NCI-H345 (cell line): ENCODE results near the gene SPRR1B.
"Not testable (repeated sequence)": the region's sequence is repeated elsewhere in the genome, so short reads cannot be mapped to it uniquely, and the experiment has no call there.

Experiments
- DNase-seq: peaks from one replicate; lab custom pipeline; 2025; lab: John Stamatoyannopoulos, UW

The SPRR1B gene

DNA sequence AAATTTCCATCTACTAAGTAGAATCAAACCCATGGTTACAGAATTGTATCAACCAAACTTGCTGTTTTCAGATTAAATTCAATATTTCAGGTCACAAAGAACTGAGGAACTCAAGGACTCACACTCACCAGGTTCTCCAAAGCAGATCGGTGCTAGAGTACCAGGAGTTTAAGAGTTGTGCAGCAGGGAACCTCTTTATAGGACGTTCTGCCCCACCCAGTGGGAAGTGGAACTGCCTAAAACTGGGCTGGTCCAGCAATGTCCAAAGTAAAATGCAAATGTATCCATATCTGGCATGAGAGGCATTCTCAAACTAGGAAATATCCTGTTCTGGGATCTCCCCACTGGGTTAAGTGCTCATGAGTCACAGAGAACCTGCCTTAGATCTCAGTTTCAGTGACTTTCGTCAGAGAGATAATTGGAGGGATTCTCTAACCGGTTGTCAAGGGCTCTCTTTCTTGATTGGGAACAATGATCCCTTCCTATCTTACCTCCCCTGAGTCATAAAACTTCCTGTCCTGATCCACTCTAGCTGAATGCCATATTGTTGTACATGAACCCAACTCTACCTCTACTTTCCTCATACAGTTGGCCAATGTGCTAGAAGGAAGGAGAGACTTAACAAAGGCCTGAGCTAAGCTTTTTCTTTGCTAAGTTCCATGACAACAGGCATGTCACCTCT, 10.1 kb downstream of the SPRR1B start, which contains the start of gene SPRR2D:
TSS of gene SPRR2D (minus strand) at position 171 of the 682 bp plus-strand sequence. CDS start 774 bp downstream, outside the sequence.
- DNase-seq, result peak; percentile 16

GRCh38 chr1:153049211-153049610, 18.2 kb downstream of the SPRR1B start:
- DNase-seq, result no peak

- not testable (repeated sequence) for DNase-seq
Observed at GRCh38 chr1:153056111-153056510, 25.1 kb downstream of the SPRR1B start.

GRCh38 chr1:153057375-153057774, 26.4 kb downstream of the SPRR1B start, which contains the start of gene SPRR2A:
Gene SPRR2A, minus strand, starts transcription at chr1:153057512. Its CDS starts 777 bp downstream, at chr1:153056735.
- DNase-seq, result no peak

GRCh38 chr1:153058154-153058553, 27.2 kb downstream of the SPRR1B start:
- no peak for DNase-seq

DNA sequence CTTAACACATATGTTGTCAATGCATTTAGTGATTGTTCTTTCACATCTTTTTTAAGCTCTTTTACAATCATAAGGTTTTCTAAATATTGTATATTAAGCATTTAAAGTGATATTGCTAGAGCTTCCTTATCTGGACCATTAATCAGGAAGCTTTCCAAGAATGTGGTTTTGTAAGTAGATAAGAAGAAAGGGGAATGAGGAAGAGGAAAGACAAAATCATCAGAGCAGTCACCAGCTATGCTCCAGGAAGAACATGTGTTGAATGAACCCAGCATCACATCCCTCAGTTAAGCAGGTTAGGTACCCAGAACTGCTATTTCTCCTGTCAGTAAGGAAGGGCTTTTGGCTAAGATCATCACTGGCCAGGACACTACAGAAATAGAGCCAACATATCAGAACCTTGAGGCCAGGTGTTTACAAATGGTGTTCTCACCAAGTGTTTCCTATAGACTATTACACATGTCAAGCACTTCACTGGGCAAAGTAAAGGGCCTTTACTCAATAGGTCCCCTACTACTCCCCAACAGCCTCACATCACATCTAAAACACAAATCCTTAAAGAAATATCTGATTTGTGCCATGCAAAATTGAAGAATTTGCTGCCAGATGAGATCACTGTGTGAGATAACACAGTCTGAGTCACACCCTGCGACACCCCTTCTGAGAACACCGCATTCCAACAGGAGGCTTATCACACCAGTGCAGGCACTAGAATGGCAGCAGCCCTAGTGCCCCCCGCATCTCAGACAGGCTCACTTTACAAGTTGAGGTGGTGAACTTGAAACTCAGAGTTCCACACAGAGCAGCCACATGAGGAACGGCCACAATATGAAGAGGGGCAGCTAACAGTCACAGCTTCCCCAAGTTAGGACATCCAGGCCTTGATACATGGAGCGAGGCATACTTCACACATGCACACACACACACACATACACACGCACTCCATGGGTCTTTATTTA, 28.1 kb downstream of the SPRR1B start:
- no peak for DNase-seq

GRCh38 chr1:153070243-153070642, 39.2 kb downstream of the SPRR1B start:
- DNase-seq, result no peak

- no peak for DNase-seq
Observed at GRCh38 chr1:153071511-153071910, 40.5 kb downstream of the SPRR1B start, which contains the start of gene SPRR2B. Gene SPRR2B, minus strand, starts transcription at chr1:153071611. Its CDS starts 772 bp downstream, at chr1:153070839.

DNA sequence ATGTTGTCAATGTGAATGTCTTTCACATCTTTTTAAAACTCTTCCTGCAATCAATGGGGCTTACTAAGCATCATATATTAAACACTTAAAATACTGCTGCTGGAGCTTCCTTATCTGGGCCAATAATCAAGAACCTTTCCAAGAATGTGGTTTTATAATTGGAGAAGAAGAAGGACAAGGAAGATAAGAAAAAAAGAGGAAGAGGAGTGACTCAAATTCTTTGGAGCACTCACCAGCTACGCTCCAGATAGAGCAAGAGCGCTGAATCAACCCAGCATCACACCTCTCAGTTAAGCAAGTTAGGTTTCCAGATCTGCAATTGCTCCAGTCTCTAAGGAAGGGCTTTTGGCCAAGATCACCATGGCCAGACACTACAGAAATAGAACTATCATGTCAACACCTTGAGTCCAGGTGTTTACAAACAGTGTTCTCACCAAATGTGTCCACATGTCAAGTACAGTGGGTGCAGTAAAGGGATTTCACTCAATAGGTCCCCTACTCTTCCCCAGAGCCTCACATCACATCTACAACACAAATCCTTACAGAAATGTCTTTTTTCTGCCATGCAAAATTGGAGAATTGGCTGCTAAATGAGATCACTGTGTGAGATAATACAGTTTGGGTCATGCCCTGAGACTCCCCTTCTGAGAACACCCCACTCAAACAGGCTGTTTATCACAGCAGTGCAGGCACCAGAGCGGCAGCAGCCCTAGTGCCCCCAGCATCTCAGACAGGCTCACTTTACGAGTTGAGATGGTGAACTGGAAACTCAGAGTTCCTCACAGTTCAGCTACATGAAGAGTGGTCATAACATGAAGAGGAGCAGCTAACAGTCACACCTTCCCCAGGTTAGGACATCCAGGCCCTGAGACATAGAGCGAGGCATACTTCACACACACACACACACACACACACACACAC, 42.1 kb downstream of the SPRR1B start:
- no peak for DNase-seq

DNA sequence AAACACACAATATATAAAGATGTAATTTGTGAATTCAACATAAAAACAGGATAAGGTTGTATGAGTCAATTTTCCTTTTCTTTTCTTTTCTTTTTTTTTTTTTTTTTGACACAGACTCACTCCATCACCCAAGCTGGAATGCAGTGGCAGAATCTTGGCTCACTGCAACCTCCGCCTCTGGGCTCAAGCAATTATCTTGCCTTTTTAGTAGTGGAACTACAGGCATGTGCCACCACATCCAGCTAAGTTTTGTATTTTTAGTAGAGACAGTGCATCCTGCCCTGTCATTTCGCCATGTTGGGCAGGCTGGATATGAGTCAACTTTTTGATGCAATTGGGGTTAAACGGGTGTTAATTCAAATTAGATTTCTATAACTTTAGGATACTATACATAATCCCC, 50.7 kb downstream of the SPRR1B start:
- DNase-seq, result no peak
